Ishikawa (cell line): ENCODE measurements around the gene DNAJC17.

Experiments
- CEBPB ChIP-seq: IDR thresholded peaks from 2 replicates; pipeline ENCODE4 v1.6.1; 2012
- CREB1 ChIP-seq: IDR thresholded peaks from 2 replicates; pipeline ENCODE4 v1.6.1; 2012; ENCODE audit warnings: low read depth
- EGR1 ChIP-seq: IDR thresholded peaks from 2 replicates; pipeline ENCODE4 v1.6.1; 2012
- EP300 ChIP-seq: IDR thresholded peaks from 2 replicates; pipeline ENCODE4 v1.6.1; 2012; ENCODE audit warnings: borderline replicate concordance
- MAX ChIP-seq: IDR thresholded peaks from 2 replicates; pipeline ENCODE4 v1.6.1; 2012
- RAD21 ChIP-seq: IDR thresholded peaks from 2 replicates; pipeline ENCODE4 v1.6.1; 2012; ENCODE audit warnings: low read depth
- REST ChIP-seq: IDR thresholded peaks from 2 replicates; pipeline ENCODE4 v1.6.1; 2012; ENCODE audit warnings: low read depth, mild to moderate bottlenecking
- TAF1 ChIP-seq: IDR thresholded peaks from 2 replicates; pipeline ENCODE4 v1.6.1; 2012; ENCODE audit warnings: low read depth, mild to moderate bottlenecking
- TCF12 ChIP-seq: IDR thresholded peaks from 2 replicates; pipeline ENCODE4 v1.6.1; 2012; ENCODE audit warnings: low read depth
- TEAD4 ChIP-seq: IDR thresholded peaks from 2 replicates; pipeline ENCODE4 v1.6.1; 2012
- USF1 ChIP-seq: IDR thresholded peaks from 2 replicates; pipeline ENCODE4 v1.6.1; 2012
- YY1 ChIP-seq: IDR thresholded peaks from 2 replicates; pipeline ENCODE4 v1.6.1; 2012; ENCODE audit warnings: low read depth
- ZBTB7A ChIP-seq: IDR thresholded peaks from 2 replicates; pipeline ENCODE4 v1.6.1; 2012; ENCODE audit warnings: low read depth

GRCh38 chr15:40767838-40768500, 39.3 kb downstream of the DNAJC17 start:
- TF ChIP-seq EGR1 (no peak), CEBPB (no peak), YY1 (no peak), MAX (no peak), EP300 (no peak), CREB1 (no peak), REST (no peak), TEAD4 (no peak), TAF1 (no peak), TCF12 (no peak), USF1 (no peak), RAD21 (no peak), ZBTB7A (no peak)
